ENCODE data around the gene MTIF3. TPM values are rescaled to one million over a fixed set of nuclear protein-coding genes. Genes with fewer than 3 reads are reported as not detected.

Gene MTIF3
- total RNA-seq, 4 donors from 2014 or later = 96.6 to 165 (median 142) TPM

- TF ChIP-seq, protein P1, sequence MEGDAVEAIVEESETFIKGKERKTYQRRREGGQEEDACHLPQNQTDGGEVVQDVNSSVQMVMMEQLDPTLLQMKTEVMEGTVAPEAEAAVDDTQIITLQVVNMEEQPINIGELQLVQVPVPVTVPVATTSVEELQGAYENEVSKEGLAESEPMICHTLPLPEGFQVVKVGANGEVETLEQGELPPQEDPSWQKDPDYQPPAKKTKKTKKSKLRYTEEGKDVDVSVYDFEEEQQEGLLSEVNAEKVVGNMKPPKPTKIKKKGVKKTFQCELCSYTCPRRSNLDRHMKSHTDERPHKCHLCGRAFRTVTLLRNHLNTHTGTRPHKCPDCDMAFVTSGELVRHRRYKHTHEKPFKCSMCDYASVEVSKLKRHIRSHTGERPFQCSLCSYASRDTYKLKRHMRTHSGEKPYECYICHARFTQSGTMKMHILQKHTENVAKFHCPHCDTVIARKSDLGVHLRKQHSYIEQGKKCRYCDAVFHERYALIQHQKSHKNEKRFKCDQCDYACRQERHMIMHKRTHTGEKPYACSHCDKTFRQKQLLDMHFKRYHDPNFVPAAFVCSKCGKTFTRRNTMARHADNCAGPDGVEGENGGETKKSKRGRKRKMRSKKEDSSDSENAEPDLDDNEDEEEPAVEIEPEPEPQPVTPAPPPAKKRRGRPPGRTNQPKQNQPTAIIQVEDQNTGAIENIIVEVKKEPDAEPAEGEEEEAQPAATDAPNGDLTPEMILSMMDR (IDR thresholded peaks at IDR 0.05; ENCODE audit: low read depth) = no peak
These were observed 37.4 kb upstream of the MTIF3 start for GRCh38 chr13:27487776-27488175.

DNA sequence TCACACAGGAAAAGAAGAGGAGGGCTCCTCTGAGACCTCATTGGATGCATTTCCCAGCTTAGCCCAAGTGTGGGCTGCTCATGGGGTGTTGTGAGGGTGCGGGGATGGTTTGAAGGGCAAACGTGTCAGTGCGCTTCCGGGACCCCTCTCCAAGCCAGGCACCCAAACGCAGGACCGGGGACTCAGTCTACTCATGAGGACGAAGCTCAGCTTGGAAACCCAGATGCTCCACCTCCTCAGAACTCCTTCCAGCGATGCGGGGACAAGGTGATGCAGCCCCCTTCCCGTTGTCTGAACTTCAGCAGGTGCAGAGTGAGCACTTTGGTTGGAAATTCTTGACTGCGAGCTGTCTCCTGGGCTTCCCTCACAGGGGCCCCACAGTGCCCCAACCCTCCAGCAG lies 33.1 kb upstream of the MTIF3 start:
- TF ChIP-seq, protein P1 (IDR thresholded peaks at IDR 0.05; ENCODE audit: low read depth) = no peak

DNA sequence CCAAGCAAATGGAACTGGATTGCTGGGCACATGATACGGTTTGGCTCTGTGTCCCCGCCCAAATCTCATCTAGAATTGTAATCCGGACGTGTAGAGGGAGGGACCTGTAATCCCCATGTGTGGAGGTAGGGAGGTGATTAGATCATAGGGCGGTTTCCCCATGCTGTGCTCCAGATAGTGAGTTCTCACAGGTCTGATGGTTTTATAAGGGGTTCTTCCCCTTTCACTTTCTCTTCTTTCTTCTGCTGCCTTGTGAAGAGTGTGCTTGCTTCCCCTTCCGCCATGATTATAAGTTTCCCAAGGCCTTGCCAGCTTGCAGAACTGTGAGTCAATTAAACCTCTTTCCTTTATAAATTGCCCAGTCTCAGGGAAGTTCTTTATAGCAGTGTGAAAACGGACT lies 32.6 kb upstream of the MTIF3 start:
- TF ChIP-seq, protein P1 (IDR thresholded peaks at IDR 0.05; ENCODE audit: low read depth) = no peak

DNA sequence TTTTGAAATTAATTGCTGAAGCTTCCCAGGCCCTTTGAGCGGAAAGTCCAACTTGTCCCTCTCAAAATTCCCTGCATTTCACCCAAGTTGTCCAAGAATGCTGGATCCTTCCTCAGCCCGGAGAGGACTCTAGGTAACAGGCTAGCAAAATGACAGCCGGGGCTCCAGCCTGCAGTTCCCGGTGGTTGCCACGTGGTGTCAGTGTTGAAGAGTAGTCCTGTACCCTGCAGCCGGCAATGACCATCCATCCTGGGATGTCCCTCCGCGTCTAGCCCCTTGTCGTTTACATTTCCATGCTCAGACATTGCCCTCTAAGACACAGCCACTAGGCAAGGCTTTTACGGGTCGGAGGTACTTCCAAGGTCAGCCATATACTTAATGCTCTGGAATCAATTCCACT lies 31.4 kb upstream of the MTIF3 start:
- TF ChIP-seq, protein P1 (IDR thresholded peaks at IDR 0.05; ENCODE audit: low read depth) = no peak

DNA sequence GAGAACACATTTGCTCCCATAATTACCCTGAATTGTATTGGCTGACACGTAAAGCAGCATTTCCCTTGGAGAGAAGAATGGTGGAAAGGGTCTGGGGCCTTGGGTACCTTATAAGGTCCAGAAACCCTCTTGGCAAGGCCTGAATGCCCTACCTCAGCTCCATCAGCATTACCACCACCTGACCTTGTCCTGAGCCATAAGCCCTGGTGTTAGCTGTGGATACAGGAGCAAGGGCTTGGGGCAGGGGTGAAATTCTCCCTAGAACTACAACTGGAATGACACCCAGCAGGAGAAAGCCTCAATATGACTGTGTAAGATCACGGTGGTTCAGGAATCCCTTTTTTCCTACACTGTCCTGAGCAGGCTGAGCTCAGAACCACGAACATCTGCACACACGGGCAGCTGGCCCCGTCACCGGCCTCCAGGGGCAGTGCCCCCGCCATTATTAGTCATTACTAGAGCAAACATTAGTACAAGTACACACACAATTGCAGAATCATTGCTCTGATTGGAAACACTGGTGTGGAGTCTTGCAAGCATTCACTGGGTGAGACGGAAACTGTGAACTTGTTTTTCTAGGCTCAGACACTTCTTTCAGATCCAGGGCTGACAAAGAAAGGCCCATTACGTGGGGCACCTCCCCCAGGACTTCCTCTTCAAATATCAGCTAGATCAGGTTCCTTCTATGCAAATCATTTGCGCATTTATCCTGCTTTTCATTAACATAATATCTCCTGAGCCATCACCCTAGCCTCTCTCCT lies 26.8 kb upstream of the MTIF3 start:
- TF ChIP-seq, protein P1 (IDR thresholded peaks at IDR 0.05; ENCODE audit: low read depth) = no peak

- TF ChIP-seq, protein P1 (IDR thresholded peaks at IDR 0.05; ENCODE audit: low read depth) = no peak
These were observed 24.4 kb upstream of the MTIF3 start for GRCh38 chr13:27474751-27475268.

GRCh38 chr13:27472941-27473340 lies 22.6 kb upstream of the MTIF3 start:
- TF ChIP-seq, protein P1 (IDR thresholded peaks at IDR 0.05; ENCODE audit: low read depth) = no peak

All from subcutaneous adipose tissue (tissue), 4 donors.